HCT116 (cell line): Measurements from ENCODE around the gene KIF5C. TPM values are rescaled to one million over a fixed set of nuclear protein-coding genes. Genes with fewer than 3 reads are reported as not detected.

Source experiments
- ATAC-seq: fragments of 200-7000 bp; cut with Tn5 transposase; 2 replicates; pipeline ENCODE4 v1.9.1; 2020; ENCODE audit warnings: mild to moderate bottlenecking, moderate library complexity
- BruUV-seq: library from RNA; stranded (reverse); fragments of 400-500 nt; replicated peaks from 2 replicates; lab custom pipeline; 2021; lab: Mats Ljungman, UMichigan
- CTCF ChIA-PET: fragments of 300-600 bp; sonication (Branson Sonifier 250); formaldehyde crosslinking; loops from one replicate; lab custom pipeline; 2021; ENCODE audit warnings: antibody characterized with exemption; lab: Charles Lee
- POLR2A ChIA-PET: fragments of 300-600, 350-600 bp; sonication (Branson Sonifier 250); formaldehyde crosslinking; loops from one replicate; lab custom pipeline; 2021; ENCODE audit warnings: antibody characterized with exemption; lab: Charles Lee
- RAD21 ChIA-PET, 2 experiments: fragments of 300-600 bp; sonication (Branson Sonifier 250); formaldehyde crosslinking; loops; one replicate each; lab custom pipeline; 2023; ENCODE audit warnings: low total read pairs in 2 of 2; ENCODE audit not compliant: uncharacterized antibody in 2 of 2, unreplicated experiment in 2 of 2, low non-redundant PET in 1 of 2; lab: Charles Lee
- DNase-seq: peaks from one replicate; pipeline ENCODE4 v3.0.0-alpha.2; 2010; ENCODE audit warnings: low read depth, low spot score
- H2AFZ ChIP-seq: fragments of 200-600 bp; shearing (Covaris generic), sonication (generic); 2 replicates; pipeline ENCODE4 v1.6.1; 2017; ENCODE audit warnings: low read depth, mixed run types, mixed read lengths, antibody characterized with exemption, low read length; ENCODE audit not compliant: poor library complexity, severe bottlenecking
- H3K27ac ChIP-seq: 2 replicates; pipeline ENCODE4 v1.5.1; 2012; ENCODE audit warnings: low read depth, low read length
- H3K27me3 ChIP-seq: fragments of 200-600 bp; sonication (generic); 2 replicates; pipeline ENCODE4 v1.6.1; 2016; ENCODE audit warnings: mixed run types, low read length, mixed read lengths; ENCODE audit not compliant: insufficient read depth
- H3K36me3 ChIP-seq, 2 experiments: fragments of 200-500 bp in 1 of 2; fragments of 200-600 bp in 1 of 2; sonication (Bioruptor generic) in 1 of 2; sonication (generic) in 1 of 2; 2 replicates each; pipeline versions ENCODE4 v1.5.1 to v1.6.1; 2014 to 2016; ENCODE audit warnings: low read length in 2 of 2, inconsistent platforms in 1 of 2, mixed read lengths in 1 of 2, mixed run types in 1 of 2; ENCODE audit not compliant: insufficient read depth in 2 of 2, control insufficient read depth in 1 of 2
- H3K4me1 ChIP-seq, 2 experiments: fragments of 200-600 bp in 1 of 2; sonication (generic) in 1 of 2; 2 replicates each; pipeline versions ENCODE4 v1.5.1 to v1.6.1; 2012 to 2017; ENCODE audit warnings: low read length in 2 of 2, inconsistent platforms in 1 of 2, mild to moderate bottlenecking in 1 of 2, mixed read lengths in 1 of 2, mixed run types in 1 of 2, moderate library complexity in 1 of 2; ENCODE audit not compliant: insufficient read depth in 2 of 2, control insufficient read depth in 1 of 2
- H3K4me2 ChIP-seq: fragments of 200-600 bp; sonication (generic); 2 replicates; pipeline ENCODE4 v1.6.1; 2017; ENCODE audit warnings: mixed run types, low read length, mixed read lengths
- H3K4me3 ChIP-seq, 2 experiments: fragments of 200-600 bp in 1 of 2; sonication (generic) in 1 of 2; replicated peaks in 1 of 2; 2 replicates each; pipeline ENCODE4 v1.5.1; 2011 to 2016; ENCODE audit warnings: low read length in 2 of 2, control low read depth in 1 of 2, low read depth in 1 of 2, mild to moderate bottlenecking in 1 of 2, mixed read lengths in 1 of 2, mixed run types in 1 of 2
- H3K79me2 ChIP-seq: fragments of 200-600 bp; sonication (generic); 2 replicates; pipeline ENCODE4 v1.6.1; 2017; ENCODE audit warnings: mild to moderate bottlenecking, mixed run types, low read length, moderate library complexity, mixed read lengths; ENCODE audit not compliant: insufficient read depth
- H3K9ac ChIP-seq: fragments of 200-600 bp; sonication (generic); 2 replicates; pipeline ENCODE4 v1.6.1; 2016; ENCODE audit warnings: low read length, mixed read lengths
- H3K9me2 ChIP-seq: fragments of 200-600 bp; sonication (generic), shearing (Covaris generic); 2 replicates; pipeline ENCODE4 v1.6.1; 2017; ENCODE audit warnings: mixed run types, mild to moderate bottlenecking, moderate library complexity; ENCODE audit not compliant: insufficient read depth
- H3K9me3 ChIP-seq, 2 experiments: fragments of 200-500 bp in 1 of 2; fragments of 200-600 bp in 1 of 2; sonication (Bioruptor generic) in 1 of 2; sonication (generic) in 1 of 2; 2 replicates each; pipeline ENCODE4 v1.6.1; 2014 to 2017; ENCODE audit warnings: low read length in 2 of 2, mixed read lengths in 2 of 2, inconsistent platforms in 1 of 2, low read depth in 1 of 2, mild to moderate bottlenecking in 1 of 2, mixed run types in 1 of 2, moderate library complexity in 1 of 2; ENCODE audit not compliant: control insufficient read depth in 1 of 2, insufficient read depth in 1 of 2
- H4K20me1 ChIP-seq: fragments of 200-600 bp; sonication (generic), shearing (Covaris generic); 2 replicates; pipeline ENCODE4 v1.6.1; 2017; ENCODE audit warnings: mixed run types, mild to moderate bottlenecking, moderate library complexity; ENCODE audit not compliant: insufficient read depth
- CBX3 ChIP-seq: IDR thresholded peaks from 2 replicates; pipeline ENCODE4 v1.6.1; 2012; ENCODE audit warnings: low read depth
- CEBPB ChIP-seq: IDR thresholded peaks from 2 replicates; pipeline ENCODE4 v1.6.1; 2012; ENCODE audit warnings: low read depth
- CTCF ChIP-seq, 3 experiments: fragments of 200-600 bp in 1 of 3; sonication (generic) in 1 of 3; IDR thresholded peaks in 2 of 3; conservative IDR thresholded peaks in 1 of 3; 2 replicates each; pipeline ENCODE4 v1.5.1; 2012 to 2017; ENCODE audit warnings: low read depth in 2 of 3, low read length in 2 of 3, antibody characterized with exemption in 1 of 3, borderline replicate concordance in 1 of 3, control low read depth in 1 of 3, mild to moderate bottlenecking in 1 of 3, mixed read lengths in 1 of 3, mixed run types in 1 of 3, moderate library complexity in 1 of 3; ENCODE audit not compliant: insufficient read depth in 1 of 3
- ELF1 ChIP-seq: IDR thresholded peaks from 2 replicates; pipeline ENCODE4 v1.6.1; 2012; ENCODE audit warnings: low read depth, borderline replicate concordance
- FOSL1 ChIP-seq: IDR thresholded peaks from 2 replicates; pipeline ENCODE4 v1.6.1; 2012; ENCODE audit warnings: low read depth
- JUND ChIP-seq: IDR thresholded peaks from 2 replicates; pipeline ENCODE4 v1.6.1; 2012
- POLR2A ChIP-seq: IDR thresholded peaks from 2 replicates; pipeline ENCODE4 v1.7.0; 2011; ENCODE audit warnings: borderline replicate concordance; ENCODE audit not compliant: insufficient read depth, insufficient read length; ENCODE audit errors: extremely low read depth
- RAD21 ChIP-seq: IDR thresholded peaks from 2 replicates; pipeline ENCODE4 v1.6.1; 2012; ENCODE audit warnings: low read depth, mild to moderate bottlenecking
- REST ChIP-seq: IDR thresholded peaks from 2 replicates; pipeline ENCODE4 v1.6.1; 2012; ENCODE audit warnings: low read depth
- ZBTB33 ChIP-seq: IDR thresholded peaks from 2 replicates; pipeline ENCODE4 v1.6.1; 2011; ENCODE audit warnings: mild to moderate bottlenecking, low read length, moderate library complexity; ENCODE audit not compliant: insufficient replicate concordance; ENCODE audit errors: extremely low read depth
- ZFX ChIP-seq: fragments of 450-650 bp; IDR thresholded peaks from 2 replicates; pipeline ENCODE4 v1.6.1; 2017
- ZNF274 ChIP-seq: fragments of 200-500 bp; sonication (Bioruptor generic); IDR thresholded peaks from 2 replicates; pipeline ENCODE4 v1.6.1; 2014; ENCODE audit warnings: mild to moderate bottlenecking, low read depth, low read length, inconsistent platforms
- intact Hi-C: fragments of 100-400 bp; cut with micrococcal nuclease; formaldehyde crosslinking; loops from 2 replicates; pipeline ENCODE4 v1.10.0; 2022
- total RNA-seq: library from RNA; stranded (reverse); gene quantifications from one replicate; pipeline ENCODE4 v1.2.1, GENCODE V29; 2021; ENCODE audit not compliant: unreplicated experiment

Gene KIF5C
- total RNA-seq, 1 experiment from 2014 or later = 6.5 TPM

GRCh38 chr2:148888986-148889385 is 14.0 kb downstream of the KIF5C start:
- ChIA-PET POLR2A (no interaction called here), RAD21 (no interaction called here), CTCF (no interaction called here)
- ATAC-seq (no peak), DNase-seq (no peak)
- Histone ChIP-seq H4K20me1 (no peaks in the 10 kb centered on the region), H3K9me3 (no peaks in the 10 kb centered on the region), H2AFZ (no peak overlapping the region), H3K79me2 (no peaks in the 10 kb centered on the region), H3K4me2 (no peak overlapping the region), H3K36me3 (no peaks in the 10 kb centered on the region), H3K4me3 (no peak overlapping the region), H3K27me3 (no peaks in the 10 kb centered on the region), H3K4me1 (no peaks in the 10 kb centered on the region), H3K9ac (no peak overlapping the region), H3K27ac (no peak overlapping the region), H3K9me2 (no peaks in the 10 kb centered on the region)
- intact Hi-C loops = no loop called here
- TF ChIP-seq ZBTB33 (no peak), CBX3 (no peak), JUND (no peak), ZNF274 (no peak), CEBPB (no peak), FOSL1 (no peak), POLR2A (no peak), ZFX (no peak), REST (no peak), CTCF (IDR thresholded peaks at IDR 0.05 in 2 of 3, conservative IDR thresholded peaks at IDR 0.05 in 1 of 3; ENCODE audit: borderline replicate concordance in 1 of 3, insufficient read depth in 1 of 3, low read depth in 2 of 3, low read length in 2 of 3) (no peak), ELF1 (no peak), RAD21 (no peak)
- BruUV-seq = no TSS peak
